ENCODE results near the gene PAX8.

PAX8 gene

GRCh38 chr2:113282747-113283533 is 4.2 kb upstream of the PAX8 start:
- no peak overlapping the region for H3K4me3 ChIP-seq (ENCODE audit: low read length)
- no peaks in the 10 kb centered on the region for H3K79me2 ChIP-seq (ENCODE audit: control insufficient read depth, low read length)
- TF ChIP-seq, protein P1, sequence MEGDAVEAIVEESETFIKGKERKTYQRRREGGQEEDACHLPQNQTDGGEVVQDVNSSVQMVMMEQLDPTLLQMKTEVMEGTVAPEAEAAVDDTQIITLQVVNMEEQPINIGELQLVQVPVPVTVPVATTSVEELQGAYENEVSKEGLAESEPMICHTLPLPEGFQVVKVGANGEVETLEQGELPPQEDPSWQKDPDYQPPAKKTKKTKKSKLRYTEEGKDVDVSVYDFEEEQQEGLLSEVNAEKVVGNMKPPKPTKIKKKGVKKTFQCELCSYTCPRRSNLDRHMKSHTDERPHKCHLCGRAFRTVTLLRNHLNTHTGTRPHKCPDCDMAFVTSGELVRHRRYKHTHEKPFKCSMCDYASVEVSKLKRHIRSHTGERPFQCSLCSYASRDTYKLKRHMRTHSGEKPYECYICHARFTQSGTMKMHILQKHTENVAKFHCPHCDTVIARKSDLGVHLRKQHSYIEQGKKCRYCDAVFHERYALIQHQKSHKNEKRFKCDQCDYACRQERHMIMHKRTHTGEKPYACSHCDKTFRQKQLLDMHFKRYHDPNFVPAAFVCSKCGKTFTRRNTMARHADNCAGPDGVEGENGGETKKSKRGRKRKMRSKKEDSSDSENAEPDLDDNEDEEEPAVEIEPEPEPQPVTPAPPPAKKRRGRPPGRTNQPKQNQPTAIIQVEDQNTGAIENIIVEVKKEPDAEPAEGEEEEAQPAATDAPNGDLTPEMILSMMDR (IDR thresholded peaks at IDR 0.05; ENCODE audit: low read depth, low read length, poor library complexity, severe bottlenecking) = no peak
- TF ChIP-seq EZH2phosphoT487 (IDR thresholded peaks at IDR 0.05; ENCODE audit: borderline replicate concordance, low read length) = no peak
- H3K9me2 ChIP-seq (replicated peaks; ENCODE audit: control insufficient read depth, low read length) = no peaks in the 10 kb centered on the region
- no peaks in the 10 kb centered on the region for H3K4me1 ChIP-seq (ENCODE audit: control insufficient read depth, low read length)
- 0 out of 2 replicates have a peak, but pooled peaks cover 3% of the 10 kb centered on the region for H3K27me3 ChIP-seq (ENCODE audit: control insufficient read depth, low read length)
- no peaks in the 10 kb centered on the region for H3K36me3 ChIP-seq (ENCODE audit: control insufficient read depth, low read length)
- H3K27ac ChIP-seq (ENCODE audit: low read depth, low read length) = no peak overlapping the region
- H3K4me2 ChIP-seq (ENCODE audit: low read length) = no peak overlapping the region
- 0 out of 2 replicates have a peak, but pooled peaks cover 2% of the 10 kb centered on the region for H4K20me1 ChIP-seq (ENCODE audit: control insufficient read depth, insufficient read depth, low read depth, low read length)
- H3F3A ChIP-seq (ENCODE audit: control insufficient read depth, insufficient read depth) = no peaks in the 10 kb centered on the region
- no peaks in the 10 kb centered on the region for H3K9me3 ChIP-seq (ENCODE audit: control insufficient read depth, insufficient read depth, low read length)

DNA sequence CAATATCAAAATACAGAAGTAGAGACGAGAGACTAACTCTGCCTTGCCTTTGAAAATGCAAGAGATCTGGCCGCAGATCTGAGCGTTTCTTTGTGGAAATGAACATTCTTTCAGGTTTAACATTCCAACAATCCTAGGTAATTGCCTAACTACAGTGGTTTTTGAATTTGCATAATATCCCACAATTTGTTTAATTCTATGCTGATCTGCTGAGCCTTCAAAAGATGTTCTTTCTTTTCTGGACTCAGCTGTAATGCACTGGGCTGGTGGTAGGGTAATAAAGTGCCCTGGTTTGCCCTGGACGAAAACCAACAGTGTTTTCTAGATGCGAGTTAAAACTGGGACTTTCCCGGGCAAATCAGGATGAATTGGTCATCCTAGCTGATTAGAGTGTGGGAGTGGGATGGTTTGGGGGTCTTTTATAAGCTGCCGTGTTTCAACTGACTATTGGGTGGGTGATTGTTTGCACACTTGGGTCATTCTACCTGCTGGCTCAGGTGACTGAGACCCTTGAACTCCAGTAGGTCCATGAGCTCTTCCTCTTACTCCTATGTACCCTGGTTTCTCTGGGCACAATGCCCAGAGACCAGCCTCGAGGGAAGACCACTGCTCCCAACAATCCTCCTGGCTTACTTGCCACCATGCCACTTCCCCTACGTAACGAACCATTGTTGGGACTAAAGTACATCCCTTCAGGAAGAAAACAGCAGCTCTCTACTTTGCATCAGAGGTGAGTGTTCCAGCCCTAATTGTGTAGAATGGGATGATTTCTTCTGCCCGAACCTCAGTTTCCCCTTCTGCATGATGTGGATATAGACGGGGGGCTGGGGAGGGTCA is 3.4 kb upstream of the PAX8 start:
- Histone ChIP-seq H3K27ac (ENCODE audit: low read depth, low read length) (no peak overlapping the region), H3K36me3 (ENCODE audit: control insufficient read depth, low read length) (no peaks in the 10 kb centered on the region), H4K20me1 (ENCODE audit: control insufficient read depth, insufficient read depth, low read depth, low read length) (0 out of 2 replicates have a peak, but pooled peaks cover 2% of the 10 kb centered on the region), H3K4me1 (ENCODE audit: control insufficient read depth, low read length) (no peaks in the 10 kb centered on the region), H3K27me3 (ENCODE audit: control insufficient read depth, low read length) (0 out of 2 replicates have a peak, but pooled peaks cover 3% of the 10 kb centered on the region), H3K79me2 (ENCODE audit: control insufficient read depth, low read length) (no peaks in the 10 kb centered on the region), H3K4me2 (ENCODE audit: low read length) (no peak overlapping the region), H3K4me3 (ENCODE audit: low read length) (no peak overlapping the region), H3K9me3 (ENCODE audit: control insufficient read depth, insufficient read depth, low read length) (no peaks in the 10 kb centered on the region), H3F3A (ENCODE audit: control insufficient read depth, insufficient read depth) (no peaks in the 10 kb centered on the region), H3K9me2 (replicated peaks; ENCODE audit: control insufficient read depth, low read length) (no peaks in the 10 kb centered on the region)
- TF ChIP-seq, protein P1 (IDR thresholded peaks at IDR 0.05; ENCODE audit: low read depth, low read length, poor library complexity, severe bottlenecking) = no peak
- no peak for TF ChIP-seq EZH2phosphoT487 (IDR thresholded peaks at IDR 0.05; ENCODE audit: borderline replicate concordance, low read length)

DNA sequence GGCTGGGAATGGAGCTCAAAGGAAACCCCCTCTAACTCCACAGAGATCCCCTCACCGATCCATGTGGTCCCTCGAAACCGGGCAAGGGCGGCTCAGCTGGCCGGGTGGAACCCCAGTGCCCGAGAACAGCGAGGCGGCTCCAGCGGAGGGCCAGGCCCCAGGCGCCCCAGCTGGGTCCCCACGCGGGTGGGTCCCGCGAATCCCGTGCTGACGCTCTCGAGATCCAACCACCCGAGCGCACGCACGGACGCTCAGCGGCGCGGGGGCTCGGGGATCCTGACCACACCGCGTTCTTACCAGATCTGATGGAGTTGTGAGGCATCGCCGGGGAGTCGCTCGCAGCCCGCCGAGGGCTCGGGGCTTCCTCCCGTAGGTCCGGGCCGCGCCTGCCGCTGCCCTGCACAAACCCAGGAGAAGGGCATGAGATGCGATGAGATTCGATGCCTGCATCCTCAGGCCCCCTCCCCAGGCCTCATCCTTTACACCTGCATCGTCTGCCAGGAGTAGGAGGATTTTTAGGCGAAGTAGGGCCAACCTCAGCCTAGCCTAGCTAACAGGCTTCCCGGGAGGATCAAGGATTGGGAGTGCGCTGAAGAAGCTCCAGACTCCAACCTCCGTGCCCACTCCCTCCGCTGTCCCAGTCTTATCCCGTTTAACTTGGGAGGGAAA is 514 bp downstream of the PAX8 start:
- Histone ChIP-seq H3K27ac (ENCODE audit: low read depth, low read length) (no peak overlapping the region), H3K27me3 (ENCODE audit: control insufficient read depth, low read length) (peaks cover 31% of the 10 kb centered on the region), H3K4me1 (ENCODE audit: control insufficient read depth, low read length) (peaks cover 1% of the 10 kb centered on the region), H3F3A (ENCODE audit: control insufficient read depth, insufficient read depth) (no peaks in the 10 kb centered on the region), H4K20me1 (ENCODE audit: control insufficient read depth, insufficient read depth, low read depth, low read length) (0 out of 2 replicates have a peak, but pooled peaks cover 2% of the 10 kb centered on the region), H3K4me3 (ENCODE audit: low read length) (no peak overlapping the region), H3K9me3 (ENCODE audit: control insufficient read depth, insufficient read depth, low read length) (no peaks in the 10 kb centered on the region), H3K4me2 (ENCODE audit: low read length) (no peak overlapping the region), H3K9me2 (replicated peaks; ENCODE audit: control insufficient read depth, low read length) (no peaks in the 10 kb centered on the region), H3K79me2 (ENCODE audit: control insufficient read depth, low read length) (no peaks in the 10 kb centered on the region), H3K36me3 (ENCODE audit: control insufficient read depth, low read length) (no peaks in the 10 kb centered on the region)
- TF ChIP-seq, protein P1 (IDR thresholded peaks at IDR 0.05; ENCODE audit: low read depth, low read length, poor library complexity, severe bottlenecking) = no peak
- no peak for TF ChIP-seq EZH2phosphoT487 (IDR thresholded peaks at IDR 0.05; ENCODE audit: borderline replicate concordance, low read length)
